Central memory CD8-positive, alpha-beta T cell (primary cell): ENCODE results near the gene PLG.
"Not testable (repeated sequence)": the region's sequence is repeated elsewhere in the genome, so short reads cannot be mapped to it uniquely, and the experiment has no call there.

Experiments used
- ATAC-seq: fragments of 150-1000 bp; cut with Tn5 transposase; replicated peaks from 2 replicates; pipeline ENCODE4 v1.10.0; 2022; ENCODE audit warnings: mild to moderate bottlenecking, moderate FRiP score, moderate number of reproducible peaks; ENCODE audit not compliant: poor library complexity, severe bottlenecking; ENCODE audit errors: extremely low read depth
- DNase-seq, 2 donors: peaks; one replicate each; pipeline ENCODE4 v3.0.0; 2021; ENCODE audit warnings: low spot score in 2 of 2
- H3K27ac Mint-ChIP-seq: one replicate; pipeline ENCODE4 v1.8.0; 2022; ENCODE audit warnings: low read depth, mild to moderate bottlenecking, moderate library complexity, mixed read lengths
- H3K27me3 Mint-ChIP-seq: one replicate; pipeline ENCODE4 v1.8.0; 2022; ENCODE audit warnings: mixed read lengths
- H3K36me3 Mint-ChIP-seq: one replicate; pipeline ENCODE4 v1.8.0; 2022; ENCODE audit warnings: mild to moderate bottlenecking, moderate library complexity, mixed read lengths; ENCODE audit not compliant: insufficient read depth
- H3K4me1 Mint-ChIP-seq: one replicate; pipeline ENCODE4 v1.8.0; 2022; ENCODE audit warnings: mixed read lengths
- H3K4me3 Mint-ChIP-seq: one replicate; pipeline ENCODE4 v1.8.0; 2022; ENCODE audit warnings: mild to moderate bottlenecking, moderate library complexity, mixed read lengths
- H3K9me3 Mint-ChIP-seq: one replicate; pipeline ENCODE4 v1.8.0; 2022; ENCODE audit warnings: mixed read lengths

Gene PLG

GRCh38 chr6:160701918-160702680 is at the start of gene PLG:
Gene PLG, plus strand, starts transcription at chr6:160702244. Its CDS starts 61 bp downstream, at chr6:160702305.
- H3K4me3 Mint-ChIP-seq, ATAC-seq, DNase-seq, H3K36me3 Mint-ChIP-seq, H3K27ac Mint-ChIP-seq, H3K9me3 Mint-ChIP-seq, H3K4me1 Mint-ChIP-seq: not testable (repeated sequence)
- peaks cover 66% of the 10 kb centered on the region for H3K27me3 Mint-ChIP-seq

GRCh38 chr6:160659562-160659961 is 42.5 kb upstream of the PLG start:
- Mint-ChIP-seq H3K36me3 (peaks cover 5% of the 10 kb centered on the region), H3K4me3 (no peak overlapping the region), H3K9me3 (peaks cover 6% of the 10 kb centered on the region), H3K27me3 (peaks cover 56% of the 10 kb centered on the region), H3K4me1 (no peaks in the 10 kb centered on the region), H3K27ac (no peak overlapping the region)
- no peak for ATAC-seq
- no peak for DNase-seq

- Mint-ChIP-seq H3K27me3 (peaks cover 56% of the 10 kb centered on the region), H3K4me3 (no peak overlapping the region), H3K4me1 (no peaks in the 10 kb centered on the region), H3K27ac (no peak overlapping the region), H3K9me3 (peaks cover 6% of the 10 kb centered on the region), H3K36me3 (peaks cover 5% of the 10 kb centered on the region)
- DNase-seq: no peak
- ATAC-seq: no peak
These were observed 40.8 kb upstream of the PLG start for GRCh38 chr6:160661216-160661615.

GRCh38 chr6:160662429-160662828 is 39.6 kb upstream of the PLG start:
- Mint-ChIP-seq H3K4me1 (no peaks in the 10 kb centered on the region), H3K9me3 (no peaks in the 10 kb centered on the region), H3K36me3 (peaks cover 5% of the 10 kb centered on the region)

GRCh38 chr6:160662842-160663241 is 39.2 kb upstream of the PLG start:
- no peak overlapping the region for H3K4me3 Mint-ChIP-seq
- peaks cover 3% of the 10 kb centered on the region for H3K36me3 Mint-ChIP-seq
- DNase-seq (no peak), ATAC-seq (no peak)
- H3K27ac Mint-ChIP-seq: no peak overlapping the region
- H3K9me3 Mint-ChIP-seq: no peaks in the 10 kb centered on the region
- peaks cover 51% of the 10 kb centered on the region for H3K27me3 Mint-ChIP-seq
- H3K4me1 Mint-ChIP-seq: no peaks in the 10 kb centered on the region

More at GRCh38 chr6:160662429-160662828, 39.6 kb upstream of the PLG start:
- Mint-ChIP-seq H3K27ac (no peak overlapping the region), H3K27me3 (peaks cover 55% of the 10 kb centered on the region), H3K4me3 (no peak overlapping the region)
- ATAC-seq: no peak
- DNase-seq: no peak

- H3K4me3 Mint-ChIP-seq, H3K27ac Mint-ChIP-seq, ATAC-seq, H3K9me3 Mint-ChIP-seq, H3K36me3 Mint-ChIP-seq, H3K4me1 Mint-ChIP-seq, DNase-seq: not testable (repeated sequence)
- peaks cover 38% of the 10 kb centered on the region for H3K27me3 Mint-ChIP-seq
These were observed 37.8 kb upstream of the PLG start, which contains the start of gene LPA for GRCh38 chr6:160664198-160664597. Gene LPA, minus strand, starts transcription at chr6:160664275. Its CDS starts 61 bp downstream, at chr6:160664214.

GRCh38 chr6:160667639-160668481 is 34.2 kb upstream of the PLG start:
- DNase-seq: no peak
- H3K4me1 Mint-ChIP-seq: no peaks in the 10 kb centered on the region
- no peak overlapping the region for H3K4me3 Mint-ChIP-seq
- no peaks in the 10 kb centered on the region for H3K9me3 Mint-ChIP-seq
- no peak for ATAC-seq
- peaks cover 8% of the 10 kb centered on the region for H3K27me3 Mint-ChIP-seq
- peaks cover 2% of the 10 kb centered on the region for H3K36me3 Mint-ChIP-seq
- no peak overlapping the region for H3K27ac Mint-ChIP-seq

GRCh38 chr6:160668589-160668988 is 33.5 kb upstream of the PLG start:
- DNase-seq (no peak), ATAC-seq (no peak)
- H3K4me1 Mint-ChIP-seq: no peaks in the 10 kb centered on the region
- H3K36me3 Mint-ChIP-seq: peaks cover 2% of the 10 kb centered on the region
- H3K27me3 Mint-ChIP-seq: peaks cover 5% of the 10 kb centered on the region
- H3K4me3 Mint-ChIP-seq: no peak overlapping the region
- H3K9me3 Mint-ChIP-seq: no peaks in the 10 kb centered on the region
- H3K27ac Mint-ChIP-seq: no peak overlapping the region

GRCh38 chr6:160676418-160676817 is 25.6 kb upstream of the PLG start:
- H3K27me3 Mint-ChIP-seq: peaks cover 18% of the 10 kb centered on the region
- not testable (repeated sequence) for H3K36me3 Mint-ChIP-seq, DNase-seq, ATAC-seq, H3K27ac Mint-ChIP-seq, H3K9me3 Mint-ChIP-seq, H3K4me1 Mint-ChIP-seq, H3K4me3 Mint-ChIP-seq

GRCh38 chr6:160678230-160678629 is 23.8 kb upstream of the PLG start:
- DNase-seq: no peak
- no peaks in the 10 kb centered on the region for H3K9me3 Mint-ChIP-seq
- H3K4me3 Mint-ChIP-seq: no peak overlapping the region
- H3K27me3 Mint-ChIP-seq: peaks cover 17% of the 10 kb centered on the region
- no peaks in the 10 kb centered on the region for H3K36me3 Mint-ChIP-seq
- no peak overlapping the region for H3K27ac Mint-ChIP-seq
- H3K4me1 Mint-ChIP-seq: no peaks in the 10 kb centered on the region
- no peak for ATAC-seq

GRCh38 chr6:160678744-160679401 is 23.2 kb upstream of the PLG start:
- Mint-ChIP-seq H3K36me3 (no peaks in the 10 kb centered on the region), H3K9me3 (no peaks in the 10 kb centered on the region), H3K4me1 (no peaks in the 10 kb centered on the region), H3K27me3 (peaks cover 11% of the 10 kb centered on the region), H3K4me3 (no peak overlapping the region), H3K27ac (no peak overlapping the region)
- no peak for ATAC-seq
- DNase-seq: no peak

GRCh38 chr6:160679402-160679769 is 22.7 kb upstream of the PLG start:
- peaks cover 5% of the 10 kb centered on the region for H3K27me3 Mint-ChIP-seq

More at GRCh38 chr6:160679402-160679769, 22.7 kb upstream of the PLG start:
- H3K27ac Mint-ChIP-seq: no peak overlapping the region
- no peaks in the 10 kb centered on the region for H3K9me3 Mint-ChIP-seq
- no peaks in the 10 kb centered on the region for H3K36me3 Mint-ChIP-seq
- no peak for DNase-seq
- H3K4me1 Mint-ChIP-seq: no peaks in the 10 kb centered on the region
- H3K4me3 Mint-ChIP-seq: no peak overlapping the region
- ATAC-seq: no peak
